GM06990 (cell line): Measurements from ENCODE around the gene PIMREG.

ENCODE experiments used
- DNase-seq: peaks from one replicate; pipeline ENCODE4 v3.0.0-alpha.2; 2011; ENCODE audit not compliant: insufficient read length; ENCODE audit errors: extremely low read depth
- H3K27me3 ChIP-seq: replicated peaks from 2 replicates; pipeline ENCODE4 v1.6.0; 2011; ENCODE audit warnings: low read length; ENCODE audit not compliant: control insufficient read depth, insufficient read depth
- H3K36me3 ChIP-seq: 2 replicates; pipeline ENCODE4 v1.5.1; 2011; ENCODE audit warnings: low read length; ENCODE audit not compliant: control insufficient read depth, insufficient read depth
- H3K4me3 ChIP-seq: replicated peaks from 2 replicates; pipeline ENCODE4 v1.5.1; 2011; ENCODE audit warnings: low read depth, mild to moderate bottlenecking, control low read depth, low read length
- CTCF ChIP-seq: IDR thresholded peaks from 2 replicates; pipeline ENCODE4 v1.5.1; 2011; ENCODE audit warnings: low read length, control low read depth, mild to moderate bottlenecking, inconsistent platforms; ENCODE audit not compliant: insufficient read depth, poor library complexity, severe bottlenecking

Gene PIMREG

GRCh38 chr17:6456321-6456720, 12.1 kb downstream of the PIMREG start:
- H3K27me3 ChIP-seq = no peaks in the 10 kb centered on the region; the same call in 1 of the 2 replicates
- TF ChIP-seq CTCF = no peak
- no peaks in the 10 kb centered on the region for H3K36me3 ChIP-seq
- no peak overlapping the region for H3K4me3 ChIP-seq
- DNase-seq = no peak

DNA sequence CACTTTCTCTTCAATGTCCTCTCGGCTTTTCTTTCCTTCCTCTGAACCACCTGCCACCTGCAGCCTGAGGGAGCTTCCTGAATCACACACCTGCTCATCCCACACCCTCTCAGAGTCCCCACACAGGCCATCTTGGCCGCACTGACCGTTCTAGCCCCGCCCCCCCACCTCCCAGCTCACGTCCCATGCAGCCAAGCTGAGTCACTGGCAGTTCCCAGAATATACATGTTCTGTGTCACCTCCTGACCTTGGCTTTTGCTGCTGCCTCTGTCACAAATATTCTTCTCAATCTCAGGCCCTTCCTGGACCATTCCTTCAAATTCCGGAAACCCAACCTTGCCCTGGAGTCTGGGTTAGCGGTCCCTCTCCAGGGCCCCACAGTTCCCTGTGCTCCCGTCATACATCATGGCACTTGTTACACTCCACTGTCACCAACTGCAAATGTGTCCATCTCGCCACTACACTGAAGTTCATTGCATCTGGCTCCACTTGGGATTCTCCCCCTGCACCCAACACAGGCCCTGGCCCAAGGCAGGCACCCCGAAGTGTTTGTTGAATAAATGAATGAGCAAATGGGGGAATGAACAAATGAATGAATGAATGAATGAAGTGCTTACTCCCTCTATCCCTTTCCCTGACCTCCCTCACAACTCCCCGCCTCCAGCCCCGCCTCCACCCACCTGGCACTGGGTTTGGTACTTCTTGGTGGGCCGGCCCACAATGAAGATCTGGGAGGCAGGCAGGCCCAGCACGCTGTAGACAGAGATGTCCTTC, 12.8 kb downstream of the PIMREG start:
- H3K27me3 ChIP-seq = no peaks in the 10 kb centered on the region; the same call in 1 of the 2 replicates
- DNase-seq = no peak
- H3K4me3 ChIP-seq = no peak overlapping the region
- H3K36me3 ChIP-seq = no peaks in the 10 kb centered on the region
- TF ChIP-seq CTCF = no peak

DNA sequence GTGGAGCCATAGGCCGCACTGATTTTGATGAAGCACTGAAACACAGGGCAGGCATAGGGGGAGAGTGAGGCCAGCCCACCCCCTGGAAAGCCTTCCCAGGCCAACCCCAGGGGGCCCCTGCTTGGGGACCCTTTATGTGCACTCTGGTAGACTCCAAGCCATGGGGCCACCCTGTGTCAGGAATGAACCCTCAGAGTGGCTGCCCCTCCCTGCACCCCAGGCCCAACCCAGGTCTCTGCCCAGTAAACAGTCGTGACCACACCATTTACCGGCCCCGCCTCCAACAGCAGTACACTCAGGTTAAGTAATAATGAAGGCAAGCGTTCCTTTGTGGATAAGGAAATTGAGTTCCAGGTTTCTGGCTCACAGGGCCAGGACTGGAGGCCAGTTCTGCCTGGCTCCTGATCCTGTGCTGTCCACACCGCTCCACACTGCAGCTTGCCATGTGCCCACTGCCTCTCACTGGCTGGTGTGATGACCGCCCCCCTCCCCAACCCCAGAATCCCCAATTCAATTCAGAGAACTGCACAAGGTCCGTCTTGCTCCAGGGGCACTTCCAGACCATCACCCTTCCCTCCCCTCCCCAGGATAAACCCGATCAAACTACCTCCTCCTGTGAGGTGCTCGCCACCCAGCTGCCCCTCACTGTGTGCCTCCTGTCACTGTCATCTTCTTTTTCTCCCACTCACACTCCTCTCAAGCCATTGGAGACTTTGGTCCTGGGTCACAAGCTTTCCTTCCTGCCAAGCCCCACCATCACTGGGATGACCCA, 13.6 kb downstream of the PIMREG start:
- TF ChIP-seq CTCF = no peak
- Histone ChIP-seq H3K36me3 (no peaks in the 10 kb centered on the region), H3K4me3 (no peak overlapping the region), H3K27me3 (no peaks in the 10 kb centered on the region; the same call in 1 of the 2 replicates)
- DNase-seq = no peak

- H3K4me3 ChIP-seq = no peak overlapping the region
- no peak for TF ChIP-seq CTCF
- no peak for DNase-seq
- H3K36me3 ChIP-seq = no peaks in the 10 kb centered on the region
- H3K27me3 ChIP-seq = no peaks in the 10 kb centered on the region; the same call in 1 of the 2 replicates
Observed at GRCh38 chr17:6458460-6458950, 14.2 kb downstream of the PIMREG start.

GRCh38 chr17:6460531-6461161, 16.4 kb downstream of the PIMREG start:
- Histone ChIP-seq H3K4me3 (no peak overlapping the region), H3K36me3 (no peaks in the 10 kb centered on the region), H3K27me3 (no peaks in the 10 kb centered on the region; the same call in 1 of the 2 replicates)
- no peak for TF ChIP-seq CTCF
- DNase-seq = no peak
